PC-9 (cell line): Measurements from ENCODE around the gene TSG101.

Experiments
- EZH2 ChIP-seq: fragments of 200-600 bp; sonication (generic); IDR thresholded peaks from 2 replicates; pipeline ENCODE4 v1.8.0; 2017; ENCODE audit warnings: antibody characterized with exemption, low read depth
- TF ChIP-seq, protein P1 (sequence below): fragments of 200-600 bp; sonication (generic); conservative IDR thresholded peaks from 2 replicates; pipeline ENCODE4 v1.6.1; 2017; ENCODE audit warnings: mixed run types, antibody characterized with exemption, mild to moderate bottlenecking, moderate library complexity

DNA sequence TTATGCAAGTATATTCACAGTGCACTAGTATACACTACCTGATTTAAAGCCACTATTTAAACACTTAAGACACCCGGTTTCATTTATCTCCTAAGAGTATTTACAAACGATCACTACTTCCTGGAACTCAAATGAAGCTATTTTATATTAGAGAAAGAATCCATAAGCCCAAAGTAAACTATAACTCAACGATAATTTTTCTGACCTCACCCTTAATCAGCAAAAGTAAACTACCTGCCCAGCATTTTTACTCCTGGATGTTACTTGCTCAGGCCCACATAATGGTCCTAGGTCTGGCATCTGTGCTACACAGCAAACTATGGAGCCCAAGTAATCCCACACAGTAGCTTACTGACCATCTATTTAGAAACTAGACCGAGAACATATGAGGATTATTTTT, 33.4 kb downstream of the TSG101 start:
- TF ChIP-seq, protein P1, sequence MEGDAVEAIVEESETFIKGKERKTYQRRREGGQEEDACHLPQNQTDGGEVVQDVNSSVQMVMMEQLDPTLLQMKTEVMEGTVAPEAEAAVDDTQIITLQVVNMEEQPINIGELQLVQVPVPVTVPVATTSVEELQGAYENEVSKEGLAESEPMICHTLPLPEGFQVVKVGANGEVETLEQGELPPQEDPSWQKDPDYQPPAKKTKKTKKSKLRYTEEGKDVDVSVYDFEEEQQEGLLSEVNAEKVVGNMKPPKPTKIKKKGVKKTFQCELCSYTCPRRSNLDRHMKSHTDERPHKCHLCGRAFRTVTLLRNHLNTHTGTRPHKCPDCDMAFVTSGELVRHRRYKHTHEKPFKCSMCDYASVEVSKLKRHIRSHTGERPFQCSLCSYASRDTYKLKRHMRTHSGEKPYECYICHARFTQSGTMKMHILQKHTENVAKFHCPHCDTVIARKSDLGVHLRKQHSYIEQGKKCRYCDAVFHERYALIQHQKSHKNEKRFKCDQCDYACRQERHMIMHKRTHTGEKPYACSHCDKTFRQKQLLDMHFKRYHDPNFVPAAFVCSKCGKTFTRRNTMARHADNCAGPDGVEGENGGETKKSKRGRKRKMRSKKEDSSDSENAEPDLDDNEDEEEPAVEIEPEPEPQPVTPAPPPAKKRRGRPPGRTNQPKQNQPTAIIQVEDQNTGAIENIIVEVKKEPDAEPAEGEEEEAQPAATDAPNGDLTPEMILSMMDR = no peak
- TF ChIP-seq EZH2 = no peak
